Fibroblast of lung (primary cell): ENCODE data around the gene GPM6B. TPM values are rescaled to one million over a fixed set of nuclear protein-coding genes. Genes with fewer than 3 reads are reported as not detected.

Experiments
- DNase-seq, 2 donors: peaks; one replicate each; pipeline versions ENCODE4 v3.0.0 to v3.0.0-alpha.2; 2010; ENCODE audit warnings: low read depth in 2 of 2
- H2AFZ ChIP-seq: 2 replicates; pipeline ENCODE4 v1.5.1; 2012; ENCODE audit warnings: low read length, control low read depth, inconsistent platforms
- H3K27ac ChIP-seq: 2 replicates; pipeline ENCODE4 v1.5.1; 2011; ENCODE audit warnings: low read length, control low read depth; ENCODE audit not compliant: insufficient read depth
- H3K27me3 ChIP-seq: 2 replicates; pipeline ENCODE4 v1.5.1; 2011; ENCODE audit warnings: mild to moderate bottlenecking, low read length; ENCODE audit not compliant: control insufficient read depth, insufficient read depth
- H3K36me3 ChIP-seq: 2 replicates; pipeline ENCODE4 v1.5.1; 2011; ENCODE audit warnings: low read length; ENCODE audit not compliant: control insufficient read depth, insufficient read depth
- H3K4me1 ChIP-seq: 2 replicates; pipeline ENCODE4 v1.5.1; 2011; ENCODE audit warnings: low read length; ENCODE audit not compliant: control insufficient read depth, insufficient read depth; ENCODE audit errors: extremely low read depth
- H3K4me2 ChIP-seq: 2 replicates; pipeline ENCODE4 v1.5.1; 2011; ENCODE audit warnings: low read length, control low read depth; ENCODE audit not compliant: insufficient read depth; ENCODE audit errors: extremely low read depth
- H3K4me3 ChIP-seq, 4 experiments: fragments of 200-600 bp in 1 of 4; sonication (generic) in 1 of 4; replicated peaks in 1 of 4; 2 replicates each; pipeline ENCODE4 v1.5.1; 2011 to 2016; ENCODE audit warnings: low read length in 4 of 4, low read depth in 3 of 4, mild to moderate bottlenecking in 3 of 4, control low read depth in 2 of 4, inconsistent platforms in 1 of 4, mixed read lengths in 1 of 4; ENCODE audit not compliant: insufficient read depth in 1 of 4; ENCODE audit errors: control extremely low read depth in 1 of 4
- H3K79me2 ChIP-seq: 2 replicates; pipeline ENCODE4 v1.5.1; 2012; ENCODE audit warnings: mild to moderate bottlenecking, low read length, inconsistent platforms; ENCODE audit not compliant: control insufficient read depth, insufficient read depth
- H3K9ac ChIP-seq: 2 replicates; pipeline ENCODE4 v1.5.1; 2011; ENCODE audit warnings: mild to moderate bottlenecking, low read length, control low read depth; ENCODE audit not compliant: insufficient read depth
- H3K9me3 ChIP-seq: 2 replicates; pipeline ENCODE4 v1.5.1; 2012; ENCODE audit warnings: low read depth, low read length; ENCODE audit not compliant: control insufficient read depth, insufficient read depth
- H4K20me1 ChIP-seq: 2 replicates; pipeline ENCODE4 v1.5.1; 2011; ENCODE audit warnings: low read length; ENCODE audit not compliant: control insufficient read depth, insufficient read depth; ENCODE audit errors: extremely low read depth
- EZH2 ChIP-seq: IDR thresholded peaks from 2 replicates; pipeline ENCODE4 v1.5.1; 2012; ENCODE audit warnings: low read length, control low read depth, mild to moderate bottlenecking; ENCODE audit errors: missing control alignments
- polyA plus RNA-seq, 2 donors: library from polyadenylated mRNA; depleted of rRNA in 1 of 2; stranded (reverse) in 1 of 2; unstranded in 1 of 2; fragments of >200 nt; gene quantifications; 2 replicates each; pipeline ENCODE4 v1.2.1, GENCODE V29; 2011 to 2012; ENCODE audit warnings: missing spikeins in 1 of 2
- total RNA-seq: library from RNA; depleted of rRNA; stranded (reverse); fragments of >200 nt; gene quantifications from 2 replicates; pipeline ENCODE4 v1.2.1, GENCODE V29; 2014
- TF ChIP-seq, protein P1 (sequence below), 2 donors: IDR thresholded peaks in 1 of 2; conservative IDR thresholded peaks in 1 of 2; 1 replicate in 1 of 2; 2 replicates in 1 of 2; pipeline ENCODE4 v1.5.1; 2011 to 2012; ENCODE audit warnings: low read length in 2 of 2, control low read depth in 1 of 2, inconsistent platforms in 1 of 2, low read depth in 1 of 2, mild to moderate bottlenecking in 1 of 2

The GPM6B gene
- total and polyA plus RNA-seq, 2 donors (not counting 1 experiment from before 2014, with no cell fraction given): 0.99 to 5.2 TPM

DNA sequence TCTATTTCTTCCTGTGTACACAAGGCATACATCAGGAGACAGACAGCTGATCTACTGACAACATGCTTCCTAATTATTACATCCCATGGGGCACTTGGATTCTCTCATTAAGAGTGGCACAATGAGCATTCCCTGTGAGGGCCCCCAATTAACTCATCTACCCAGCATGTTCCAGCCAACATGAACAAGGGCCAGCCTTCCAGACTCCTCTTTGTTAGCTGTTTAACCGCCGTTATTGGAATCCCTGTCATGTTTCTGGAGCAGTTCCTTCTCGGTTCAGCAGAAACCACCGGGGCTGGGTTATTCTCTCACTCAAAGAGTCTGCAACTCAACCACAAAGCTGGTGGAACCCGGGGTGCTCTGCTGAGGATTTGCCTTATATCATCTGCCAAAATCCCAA is 9.9 kb upstream of the GPM6B start:
- Histone ChIP-seq H3K27me3 (no peaks in the 10 kb centered on the region), H2AFZ (no peak overlapping the region), H3K9ac (no peak overlapping the region), H3K79me2 (no peaks in the 10 kb centered on the region), H3K4me1 (no peaks in the 10 kb centered on the region), H4K20me1 (no peaks in the 10 kb centered on the region), H3K36me3 (no peaks in the 10 kb centered on the region), H3K4me3 (no peak overlapping the region), H3K27ac (no peak overlapping the region), H3K4me2 (no peak overlapping the region), H3K9me3 (no peaks in the 10 kb centered on the region)
- no peak for DNase-seq
- no peak for TF ChIP-seq EZH2
- TF ChIP-seq, protein P1, sequence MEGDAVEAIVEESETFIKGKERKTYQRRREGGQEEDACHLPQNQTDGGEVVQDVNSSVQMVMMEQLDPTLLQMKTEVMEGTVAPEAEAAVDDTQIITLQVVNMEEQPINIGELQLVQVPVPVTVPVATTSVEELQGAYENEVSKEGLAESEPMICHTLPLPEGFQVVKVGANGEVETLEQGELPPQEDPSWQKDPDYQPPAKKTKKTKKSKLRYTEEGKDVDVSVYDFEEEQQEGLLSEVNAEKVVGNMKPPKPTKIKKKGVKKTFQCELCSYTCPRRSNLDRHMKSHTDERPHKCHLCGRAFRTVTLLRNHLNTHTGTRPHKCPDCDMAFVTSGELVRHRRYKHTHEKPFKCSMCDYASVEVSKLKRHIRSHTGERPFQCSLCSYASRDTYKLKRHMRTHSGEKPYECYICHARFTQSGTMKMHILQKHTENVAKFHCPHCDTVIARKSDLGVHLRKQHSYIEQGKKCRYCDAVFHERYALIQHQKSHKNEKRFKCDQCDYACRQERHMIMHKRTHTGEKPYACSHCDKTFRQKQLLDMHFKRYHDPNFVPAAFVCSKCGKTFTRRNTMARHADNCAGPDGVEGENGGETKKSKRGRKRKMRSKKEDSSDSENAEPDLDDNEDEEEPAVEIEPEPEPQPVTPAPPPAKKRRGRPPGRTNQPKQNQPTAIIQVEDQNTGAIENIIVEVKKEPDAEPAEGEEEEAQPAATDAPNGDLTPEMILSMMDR (conservative IDR thresholded peaks at IDR 0.05 in 1 of 2, IDR thresholded peaks at IDR 0.05 in 1 of 2; ENCODE audit: low read depth in 1 of 2, low read length in 2 of 2): no peak

DNA sequence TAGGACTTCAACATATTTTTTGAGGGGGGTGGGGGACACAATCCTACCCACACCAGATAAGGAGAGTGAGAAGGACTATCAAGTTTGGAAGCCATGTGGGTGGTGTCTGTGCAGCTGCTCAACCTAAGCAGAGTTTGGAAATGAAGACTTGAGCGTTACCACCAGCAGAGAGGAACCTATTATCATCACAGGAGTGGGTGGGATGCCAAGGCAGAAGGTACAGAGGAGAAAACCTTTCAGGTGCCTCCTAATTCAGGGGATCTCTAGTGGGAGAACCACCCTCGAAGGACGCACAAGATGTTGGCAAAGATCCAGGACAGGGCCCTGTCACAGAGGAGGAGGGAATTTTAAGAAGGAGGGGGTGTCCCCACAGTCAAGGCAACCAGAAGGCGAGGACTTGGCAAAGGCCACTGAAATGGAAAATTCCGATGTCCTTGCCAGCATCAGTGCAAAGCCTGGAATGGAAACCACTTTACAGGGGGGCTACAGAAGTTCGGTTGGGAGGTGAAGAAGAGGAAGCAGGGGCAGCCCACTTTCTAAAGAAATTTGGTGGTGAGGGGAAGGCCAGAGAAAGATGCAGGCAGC is 8.4 kb upstream of the GPM6B start:
- Histone ChIP-seq H3K4me2 (no peak overlapping the region), H3K36me3 (no peaks in the 10 kb centered on the region), H3K79me2 (no peaks in the 10 kb centered on the region), H3K9me3 (no peaks in the 10 kb centered on the region), H3K27me3 (no peaks in the 10 kb centered on the region), H2AFZ (no peak overlapping the region), H3K27ac (no peak overlapping the region), H3K4me3 (no peak overlapping the region), H4K20me1 (no peaks in the 10 kb centered on the region), H3K9ac (no peak overlapping the region), H3K4me1 (no peaks in the 10 kb centered on the region)
- no peak for DNase-seq
- no peak for TF ChIP-seq EZH2
- TF ChIP-seq, protein P1 (conservative IDR thresholded peaks at IDR 0.05 in 1 of 2, IDR thresholded peaks at IDR 0.05 in 1 of 2; ENCODE audit: low read depth in 1 of 2, low read length in 2 of 2): no peak

DNA sequence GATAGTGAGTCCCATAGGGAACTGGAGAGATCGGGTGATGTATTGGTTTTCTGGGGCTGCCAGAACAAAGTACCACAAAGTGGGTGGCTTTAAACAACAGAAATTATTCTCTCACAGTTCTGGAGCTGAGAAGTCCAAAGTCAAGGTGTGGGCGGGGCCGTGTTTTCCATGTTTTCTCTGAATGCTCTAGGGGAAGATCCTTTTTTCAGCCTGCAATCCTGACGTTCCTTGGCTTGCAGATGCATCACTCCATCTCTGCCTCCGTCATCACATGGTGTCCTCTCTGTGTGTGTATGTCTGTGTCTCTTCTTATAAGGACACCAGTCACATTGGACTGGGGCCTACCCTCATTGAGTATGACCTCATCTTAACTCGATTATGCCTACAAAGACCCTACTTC is 7.9 kb upstream of the GPM6B start:
- H3K27me3 ChIP-seq: no peaks in the 10 kb centered on the region
- H3K9ac ChIP-seq: no peak overlapping the region
- TF ChIP-seq, protein P1 (conservative IDR thresholded peaks at IDR 0.05 in 1 of 2, IDR thresholded peaks at IDR 0.05 in 1 of 2; ENCODE audit: low read depth in 1 of 2, low read length in 2 of 2): no peak
- TF ChIP-seq EZH2: no peak
- H3K4me2 ChIP-seq: no peak overlapping the region
- H3K36me3 ChIP-seq: no peaks in the 10 kb centered on the region
- DNase-seq: no peak
- H3K27ac ChIP-seq: no peak overlapping the region
- no peaks in the 10 kb centered on the region for H3K9me3 ChIP-seq
- no peaks in the 10 kb centered on the region for H4K20me1 ChIP-seq
- no peak overlapping the region for H2AFZ ChIP-seq
- H3K4me3 ChIP-seq: no peak overlapping the region
- H3K79me2 ChIP-seq: no peaks in the 10 kb centered on the region
- no peaks in the 10 kb centered on the region for H3K4me1 ChIP-seq
